HCEC 1CT (cell line): ENCODE data around the gene ST6GALNAC2.
"Not testable (repeated sequence)": the region's sequence is repeated elsewhere in the genome, so short reads cannot be mapped to it uniquely, and the experiment has no call there.

Source experiments
- DNase-seq: peaks from one replicate; pipeline ENCODE4 v3.0.0-alpha.2; 2017

The ST6GALNAC2 gene

GRCh38 chr17:76538281-76538931 lies 47.3 kb downstream of the ST6GALNAC2 start:
- DNase-seq: no peak

GRCh38 chr17:76537578-76538280 lies 47.9 kb downstream of the ST6GALNAC2 start, which contains the start of gene CYGB:
TSS of gene CYGB (minus strand) at chr17:76537709. CDS start at chr17:76537542, 167 bp downstream.
- DNase-seq: no peak

GRCh38 chr17:76537288-76537577 lies 48.4 kb downstream of the ST6GALNAC2 start:
- DNase-seq: peak; percentile 41

- no peak for DNase-seq
Measured at GRCh38 chr17:76536511-76537287, 49.0 kb downstream of the ST6GALNAC2 start.

GRCh38 chr17:76535788-76536510 lies 49.7 kb downstream of the ST6GALNAC2 start:
- DNase-seq: no peak

GRCh38 chr17:76534831-76535732 lies 50.6 kb downstream of the ST6GALNAC2 start:
- DNase-seq: no peak

- not testable (repeated sequence) for DNase-seq
Measured at GRCh38 chr17:76533640-76534359, 51.9 kb downstream of the ST6GALNAC2 start.

GRCh38 chr17:76532072-76532651 lies 53.5 kb downstream of the ST6GALNAC2 start:
- no peak for DNase-seq

GRCh38 chr17:76531486-76532038 lies 54.1 kb downstream of the ST6GALNAC2 start:
- DNase-seq: no peak

- DNase-seq: no peak
Measured at GRCh38 chr17:76530811-76531485, 54.7 kb downstream of the ST6GALNAC2 start.

- DNase-seq: no peak
Measured at GRCh38 chr17:76530095-76530723, 55.5 kb downstream of the ST6GALNAC2 start.

GRCh38 chr17:76529224-76530094 lies 56.2 kb downstream of the ST6GALNAC2 start:
- peak; percentile 97 for DNase-seq

GRCh38 chr17:76528528-76529223 lies 57.0 kb downstream of the ST6GALNAC2 start:
- DNase-seq: no peak

GRCh38 chr17:76528156-76528527 lies 57.5 kb downstream of the ST6GALNAC2 start:
- DNase-seq: no peak

- DNase-seq: peak; percentile 87
Measured at GRCh38 chr17:76527430-76528111, 58.1 kb downstream of the ST6GALNAC2 start.

GRCh38 chr17:76527016-76527415 lies 58.6 kb downstream of the ST6GALNAC2 start:
- DNase-seq: not testable (repeated sequence)

- DNase-seq: not testable (repeated sequence)
Measured at GRCh38 chr17:76525513-76525833, 60.2 kb downstream of the ST6GALNAC2 start.
